HG02759 (cell line): ENCODE measurements around the gene KCNJ5.

Experiments used
- ATAC-seq: cut with Tn5 transposase; IDR thresholded peaks from one replicate; pipeline ENCODE4 v1.9.1; 2021; ENCODE audit warnings: mild to moderate bottlenecking, moderate library complexity; ENCODE audit not compliant: unreplicated experiment

Gene KCNJ5

DNA sequence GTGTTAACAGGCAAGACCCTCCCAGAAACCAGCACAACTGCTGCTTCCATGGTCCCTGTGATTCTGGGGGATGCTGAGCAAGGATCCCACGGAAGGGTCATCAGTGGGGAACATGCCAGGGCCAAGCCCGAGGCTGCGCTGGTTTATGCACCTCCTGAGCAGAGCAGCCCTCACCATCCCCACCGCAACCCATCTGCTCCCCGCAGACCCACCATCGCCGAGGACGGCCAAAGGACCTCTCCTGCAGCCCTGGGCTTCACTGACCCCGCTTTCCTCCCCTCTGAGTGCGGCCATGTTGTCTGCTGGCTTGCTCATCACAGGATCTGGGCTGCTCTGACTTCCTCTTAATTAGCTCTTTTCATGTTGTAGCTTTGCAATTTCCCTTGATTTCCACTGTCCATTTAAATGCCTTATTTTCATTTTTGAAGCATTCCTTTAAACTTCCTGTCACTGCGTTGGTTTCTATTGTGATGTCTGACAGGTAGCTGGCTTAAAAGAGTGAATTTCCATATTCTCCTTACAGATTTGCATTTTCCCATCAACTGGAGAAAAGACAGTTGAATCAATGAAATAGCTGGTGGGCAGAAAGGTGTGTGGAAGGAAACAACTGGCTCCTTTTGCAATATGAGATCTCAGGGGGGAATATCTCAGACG, 36.7 kb downstream of the KCNJ5 start:
- ATAC-seq = no peak

DNA sequence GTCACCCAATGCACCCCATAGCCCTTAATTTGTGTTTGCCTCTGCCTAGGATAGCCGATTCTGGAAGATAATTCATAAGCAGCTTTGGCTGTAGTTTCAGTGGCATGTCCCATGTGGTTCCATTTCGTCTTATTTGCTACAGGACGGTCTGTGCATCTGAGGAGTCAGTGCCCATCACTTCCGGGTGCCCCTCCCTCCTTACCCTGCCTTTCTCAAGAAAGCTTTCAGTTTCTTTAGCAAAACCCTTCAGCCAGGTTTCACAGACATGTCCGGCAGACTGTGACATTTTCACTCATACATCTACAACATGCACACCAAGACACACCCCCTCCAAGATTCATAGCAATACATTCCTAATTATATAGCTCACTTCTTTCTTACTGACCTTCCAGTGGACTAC, 37.2 kb downstream of the KCNJ5 start:
- peak; percentile 97 for ATAC-seq

DNA sequence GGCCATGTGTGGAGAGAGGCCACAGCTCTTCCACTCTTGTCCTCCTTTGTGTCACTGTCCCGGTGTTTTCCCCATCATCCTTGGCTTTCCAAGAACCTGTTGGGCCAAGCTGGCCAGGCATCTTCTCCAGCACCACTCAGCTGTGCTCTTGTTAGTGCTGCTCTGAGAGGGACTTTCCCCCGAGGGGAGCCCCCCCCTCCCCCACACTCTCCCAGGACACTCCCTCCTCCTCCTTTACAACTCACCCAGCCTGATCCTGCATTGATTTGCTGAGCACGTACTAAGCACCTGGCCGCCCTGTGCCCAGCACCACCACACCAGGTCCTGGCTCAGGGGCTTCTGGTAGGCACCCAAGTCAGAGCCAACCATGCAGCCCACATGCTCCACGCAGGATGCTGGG, 38.3 kb downstream of the KCNJ5 start:
- ATAC-seq = peak; percentile 32

DNA sequence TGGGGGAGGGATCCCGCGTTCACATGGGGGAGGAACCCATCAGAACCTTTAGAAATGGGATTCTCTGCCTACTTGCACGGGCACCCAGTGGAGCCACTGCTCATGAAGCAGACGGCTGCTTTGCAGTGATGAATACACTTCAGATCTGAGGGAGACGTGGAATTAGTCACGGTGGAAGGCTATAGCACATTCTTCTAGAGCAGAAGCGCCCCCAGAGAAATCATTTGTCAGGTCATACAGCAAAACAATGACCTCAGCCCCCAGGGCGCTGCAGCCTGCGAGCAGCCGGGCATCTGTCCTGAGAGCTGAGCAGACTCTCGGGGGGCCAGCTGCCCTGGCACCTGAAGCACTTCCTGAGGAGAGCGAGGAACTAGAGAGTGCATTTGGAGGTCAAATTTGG, 38.8 kb downstream of the KCNJ5 start:
- ATAC-seq = no peak

DNA sequence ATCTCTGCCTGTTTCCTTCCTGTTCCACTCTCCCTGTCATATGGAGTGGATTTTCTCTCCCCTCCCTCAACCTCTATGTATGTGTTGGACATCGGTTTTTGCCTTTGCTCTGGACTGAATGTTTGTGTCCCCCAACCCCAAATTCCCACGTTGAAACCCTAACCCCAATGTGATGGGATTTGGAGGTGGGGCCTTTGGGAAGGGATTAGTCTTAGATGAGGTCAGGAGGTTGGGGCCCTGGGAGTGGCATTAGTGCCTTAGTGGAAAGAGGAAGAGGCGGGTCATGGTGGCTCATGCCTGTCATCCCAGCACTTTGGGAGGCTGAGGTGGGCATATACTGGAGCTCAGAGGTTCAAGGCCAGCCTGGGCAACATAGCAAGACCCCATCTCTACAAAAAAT, 39.9 kb downstream of the KCNJ5 start:
- no peak for ATAC-seq

DNA sequence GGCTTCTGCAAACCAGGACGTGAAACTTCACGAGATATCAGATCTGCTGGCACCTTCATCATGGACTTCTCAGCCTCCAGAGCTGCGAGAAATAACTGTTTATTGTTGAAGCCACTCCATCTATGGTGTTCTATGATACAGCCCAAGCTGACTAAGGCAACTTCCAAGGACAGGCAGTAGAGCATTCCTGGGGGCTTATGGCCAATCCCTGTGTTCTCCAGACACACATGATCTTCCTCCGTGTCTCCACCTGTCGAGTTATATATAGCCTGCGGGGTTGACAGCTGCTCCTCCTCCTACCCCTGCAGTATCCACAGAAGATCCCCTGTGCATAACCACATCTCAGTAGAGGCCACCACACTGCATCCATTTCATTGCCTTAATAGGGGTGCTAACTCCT, 40.5 kb downstream of the KCNJ5 start:
- ATAC-seq = no peak

DNA sequence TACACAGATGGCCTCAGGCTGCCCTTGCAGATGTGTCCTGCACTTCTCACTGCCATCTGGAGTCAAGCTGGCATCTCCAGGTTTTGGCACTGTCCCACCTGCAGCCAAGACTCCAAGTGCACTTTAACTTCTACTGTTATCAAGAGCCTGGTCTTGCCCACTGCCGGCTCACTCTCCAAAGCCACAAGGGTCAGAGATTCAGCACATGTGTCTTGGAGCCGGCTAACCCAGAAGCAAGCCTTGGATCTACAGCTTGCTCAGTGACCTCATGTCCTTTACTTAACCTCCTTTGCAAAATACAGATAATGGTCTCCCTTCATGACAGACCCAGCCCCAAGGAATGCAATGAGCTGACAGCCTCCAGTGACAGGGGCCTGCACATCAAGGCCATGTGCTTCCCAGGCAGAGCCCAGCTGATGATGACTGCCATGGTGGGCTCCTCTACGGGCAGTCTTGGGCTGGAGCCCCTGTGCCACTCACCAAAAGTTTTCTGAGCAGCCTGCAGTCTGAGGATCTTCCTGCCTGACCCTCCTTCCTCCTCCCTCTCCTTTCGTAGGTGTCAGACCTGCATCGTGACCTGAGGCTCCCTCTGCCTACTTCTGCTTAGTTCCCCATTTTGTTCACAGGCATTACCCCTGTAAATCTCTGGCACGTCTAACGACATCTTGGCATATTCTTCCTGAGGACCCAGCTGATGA, 42.5 kb downstream of the KCNJ5 start:
- ATAC-seq = no peak

DNA sequence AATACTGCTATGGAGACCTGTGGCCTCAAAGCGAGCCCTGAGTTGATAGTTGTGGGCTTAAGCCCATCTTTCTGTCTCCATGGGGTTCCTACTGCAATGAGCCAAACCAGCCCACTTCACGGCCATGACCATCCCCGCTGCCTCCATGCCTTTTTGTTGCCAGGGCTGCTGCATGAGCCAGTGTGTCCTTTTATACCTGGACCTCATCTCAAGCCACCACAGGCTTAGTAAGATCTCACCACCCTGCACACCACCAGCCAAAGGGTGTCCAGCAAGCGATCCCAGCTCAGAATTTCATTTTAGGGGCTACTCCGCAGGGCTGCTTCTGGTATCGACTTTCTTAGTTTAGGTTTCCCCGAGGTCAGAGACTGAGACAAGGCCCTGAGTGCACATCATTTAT, 43.2 kb downstream of the KCNJ5 start:
- ATAC-seq = no peak

DNA sequence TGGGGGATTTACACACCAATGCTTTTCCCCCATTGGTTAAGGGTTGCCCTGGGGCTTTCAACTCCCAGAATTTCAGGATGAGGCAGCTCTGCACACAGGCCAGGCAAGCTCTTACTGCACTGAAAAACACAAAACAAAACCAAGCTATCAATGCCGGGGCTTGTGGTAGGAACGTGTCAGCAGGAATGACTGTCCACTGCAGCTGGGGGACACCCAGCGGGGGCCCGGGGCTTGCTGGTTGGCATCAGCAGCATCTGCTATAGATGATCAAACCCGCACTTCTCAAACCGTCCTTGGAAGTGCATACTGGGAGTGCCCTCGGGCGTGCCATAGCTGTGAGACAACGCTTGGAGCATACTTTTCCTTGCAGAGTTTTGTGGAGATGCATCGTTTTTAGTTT, 43.8 kb downstream of the KCNJ5 start:
- ATAC-seq = no peak

DNA sequence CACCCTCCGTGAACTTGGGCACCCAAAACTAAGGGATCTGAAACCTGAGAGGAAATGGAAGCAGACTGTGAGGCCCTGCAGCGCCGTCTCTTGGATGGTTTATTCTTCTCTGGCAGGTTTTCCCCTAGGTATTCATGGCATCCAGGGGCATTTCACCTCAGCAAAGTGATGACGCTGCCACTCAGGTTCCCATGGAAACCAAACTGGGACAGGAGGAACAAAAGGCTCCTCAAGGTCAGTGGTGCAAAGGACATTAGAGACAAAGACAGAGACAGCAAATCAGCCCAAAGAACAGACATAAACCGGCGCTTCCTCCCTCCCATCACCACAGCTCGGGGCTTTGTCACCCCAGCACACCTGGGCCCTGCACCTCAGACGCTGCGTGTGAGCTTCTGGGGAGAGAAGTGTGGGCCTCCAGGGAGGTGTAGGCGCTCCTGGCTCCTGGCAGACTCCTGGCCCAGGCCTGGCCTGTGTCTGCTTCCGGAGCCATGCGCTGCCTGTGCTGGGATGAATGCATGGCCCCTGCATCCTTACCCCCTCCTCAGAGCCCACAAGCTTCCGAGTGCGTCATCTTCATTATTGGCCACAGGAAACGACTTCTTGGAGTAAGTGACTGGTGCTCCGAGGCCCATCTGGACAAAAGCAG, 45.6 kb downstream of the KCNJ5 start:
- ATAC-seq = no peak

DNA sequence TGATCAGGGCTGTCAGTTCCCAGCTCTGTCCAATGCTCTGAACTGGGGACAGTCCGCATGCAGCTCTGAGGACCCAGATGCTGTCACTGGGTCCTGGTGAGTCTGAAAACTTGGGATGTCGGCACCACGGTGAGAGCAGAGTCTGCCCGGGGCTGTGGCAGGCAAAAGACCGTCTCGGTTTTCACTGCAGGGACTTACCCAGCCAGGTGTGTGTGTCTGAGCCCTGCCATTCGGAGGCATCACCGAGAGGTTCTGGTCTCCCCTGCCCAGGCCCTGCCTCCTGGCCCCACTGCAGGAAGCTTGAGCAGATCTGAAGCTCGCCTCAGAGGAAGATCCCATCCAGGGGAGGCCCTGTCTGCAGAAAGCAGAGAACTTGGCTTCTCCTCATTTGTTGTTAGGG, 46.3 kb downstream of the KCNJ5 start:
- no peak for ATAC-seq

DNA sequence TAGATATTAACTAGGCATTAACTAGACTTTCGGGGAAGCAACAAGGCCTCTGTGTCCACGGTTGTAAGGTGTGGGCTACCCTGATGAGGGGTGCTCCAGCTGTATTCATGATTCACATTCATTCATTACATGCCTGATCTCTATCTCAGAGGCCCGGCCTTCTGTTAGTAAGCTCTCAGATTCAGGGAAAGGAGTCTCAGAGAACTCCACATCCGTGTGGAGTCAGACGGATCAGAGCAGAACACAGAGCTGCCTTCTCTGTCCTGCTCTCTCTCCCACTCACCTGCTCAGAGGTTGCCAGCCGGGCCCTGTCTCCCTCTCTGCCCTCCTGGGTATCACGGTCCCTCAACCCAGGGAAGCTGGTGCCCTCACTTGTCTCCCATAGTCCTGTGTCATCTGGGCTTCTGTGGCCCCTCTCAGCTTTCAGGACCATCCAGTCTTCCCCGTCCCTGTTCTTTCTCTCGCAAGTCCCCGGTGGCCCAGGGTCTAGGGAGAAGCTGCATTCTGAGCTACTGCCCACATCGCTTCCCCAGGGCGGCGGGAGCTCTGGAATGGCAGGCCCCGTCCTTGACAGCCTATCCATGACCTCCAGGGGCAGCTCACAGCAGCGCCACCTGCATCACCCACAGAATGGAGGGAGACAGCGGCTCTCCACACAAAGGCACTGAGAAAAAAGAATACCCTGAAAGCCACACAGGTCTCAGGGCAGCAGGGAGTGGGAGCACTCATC, 47.2 kb downstream of the KCNJ5 start:
- ATAC-seq = no peak

DNA sequence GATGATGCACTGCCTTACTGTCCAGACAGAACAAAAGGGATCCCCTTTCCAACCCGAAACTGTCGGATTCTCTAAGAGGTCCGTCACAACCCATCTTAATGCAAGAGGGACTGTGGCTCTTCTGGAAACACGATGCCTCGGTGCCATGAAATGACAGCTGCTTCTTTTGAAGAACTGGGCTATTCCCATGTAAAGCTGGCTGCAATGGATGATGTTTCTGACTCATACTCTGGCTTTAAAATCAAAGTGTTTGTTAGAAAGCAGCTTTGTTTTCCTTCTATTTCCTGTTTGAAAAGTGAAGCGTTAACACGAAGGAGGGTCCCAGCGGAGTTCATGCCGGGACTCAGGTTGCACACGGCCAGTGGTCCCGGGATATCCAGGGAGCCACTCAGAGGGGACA, 48.4 kb downstream of the KCNJ5 start:
- no peak for ATAC-seq

DNA sequence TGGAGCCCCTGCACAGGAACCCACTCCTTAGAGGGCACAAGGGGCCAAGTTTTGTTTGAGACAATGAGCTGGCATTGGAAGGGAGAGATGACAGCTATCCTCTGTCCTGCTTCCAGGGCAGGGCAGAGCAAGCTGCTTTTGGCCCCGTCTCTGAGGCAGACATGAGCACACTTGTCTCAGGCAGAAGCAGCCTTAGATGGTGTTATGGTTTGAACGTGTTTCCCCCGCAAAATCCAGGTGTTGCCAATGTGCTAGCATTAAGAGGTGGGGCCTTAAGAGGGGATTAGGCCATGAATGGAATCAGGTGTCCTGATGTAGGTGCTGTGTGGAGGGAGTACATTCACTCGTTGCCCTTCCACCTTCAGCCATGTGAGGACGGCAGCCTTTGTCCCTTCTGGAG, 49.0 kb downstream of the KCNJ5 start:
- no peak for ATAC-seq

DNA sequence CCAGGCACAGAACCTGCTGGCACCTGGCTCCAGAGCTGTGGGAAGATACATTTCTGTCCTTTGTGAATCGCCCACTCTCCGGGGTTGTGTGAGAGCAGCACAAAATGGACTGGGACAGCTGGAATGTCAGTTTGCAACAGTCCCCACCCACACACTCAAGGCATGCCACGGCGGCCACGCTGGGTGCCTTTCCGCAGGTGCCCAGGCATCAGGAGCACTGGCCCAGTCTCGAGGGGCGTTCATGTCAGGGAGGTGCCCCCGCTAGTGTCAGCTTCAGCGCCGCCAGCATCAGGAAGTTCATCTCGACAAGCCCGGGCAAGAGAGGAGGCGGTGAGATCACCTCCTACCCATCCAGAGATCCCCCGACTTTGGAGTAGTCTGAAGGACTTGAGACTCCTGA, 49.4 kb downstream of the KCNJ5 start:
- no peak for ATAC-seq

DNA sequence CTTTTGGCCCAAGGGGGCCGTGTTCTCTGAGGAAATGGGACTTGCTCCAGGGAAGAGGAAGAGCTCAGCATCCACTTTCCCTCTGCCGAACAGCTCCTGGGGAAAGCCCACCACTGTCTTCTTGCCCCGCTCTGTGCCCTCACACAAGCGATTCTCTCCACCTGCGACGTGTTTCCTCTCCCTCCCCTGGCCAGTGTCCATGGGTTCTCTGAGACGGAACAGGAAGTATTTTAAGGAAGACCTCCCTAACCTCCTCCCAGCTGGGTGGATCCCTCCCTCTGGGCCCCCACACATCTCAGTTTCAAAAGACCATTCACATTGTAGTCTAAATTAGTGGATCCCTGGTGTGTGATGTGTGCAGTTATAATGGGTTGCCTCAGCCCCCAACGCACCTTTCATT, 50.0 kb downstream of the KCNJ5 start:
- ATAC-seq = no peak

DNA sequence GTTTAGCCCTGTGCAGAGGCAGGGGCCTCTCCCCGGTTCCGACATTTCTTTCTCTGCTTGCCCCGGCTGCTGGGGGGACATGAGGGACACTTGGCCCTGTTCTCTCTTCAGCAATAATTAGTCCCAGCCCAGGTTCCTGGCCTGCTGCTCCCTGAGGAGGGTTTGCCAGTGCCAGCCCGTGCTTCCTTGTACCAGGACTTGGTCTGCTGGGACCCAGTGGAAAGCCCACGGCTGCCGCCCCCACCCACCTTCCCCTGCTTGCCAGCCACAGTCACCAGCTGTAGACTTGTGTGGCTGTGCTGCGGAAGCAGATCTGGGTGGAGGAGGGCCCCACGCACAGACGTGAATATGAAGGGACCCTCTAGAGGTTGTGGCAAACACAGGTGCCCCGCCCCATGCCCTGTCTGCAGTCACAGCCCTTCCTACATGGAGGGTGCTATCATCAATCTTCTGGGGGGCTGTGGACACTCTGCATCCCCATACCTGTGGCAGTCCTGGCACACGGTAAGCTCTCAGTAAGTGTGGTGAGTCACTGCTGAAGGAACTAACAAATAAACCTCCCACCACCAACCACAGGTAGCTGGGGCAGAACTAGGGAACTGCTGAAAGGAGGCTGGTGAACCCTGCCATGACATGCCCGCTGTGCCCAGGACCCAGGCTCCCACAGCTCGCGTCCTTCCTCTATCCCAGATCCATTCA, 50.6 kb downstream of the KCNJ5 start:
- no peak for ATAC-seq

DNA sequence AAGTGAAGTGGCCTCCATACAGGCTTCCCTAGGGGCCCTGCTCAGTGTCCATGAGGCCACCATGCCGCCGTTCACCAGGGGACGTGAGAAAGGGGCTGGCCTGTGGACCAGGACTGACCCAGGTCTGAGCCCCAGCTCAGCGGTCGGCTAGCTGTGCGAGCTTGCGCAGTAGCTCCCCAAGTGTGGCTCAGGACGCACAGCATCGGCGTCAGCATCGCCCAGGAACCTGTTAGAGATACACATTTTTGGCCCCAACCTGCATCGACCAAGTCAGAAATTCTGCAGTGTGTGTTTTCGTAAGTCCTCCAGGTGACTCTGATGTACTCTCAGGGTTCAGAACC, 51.1 kb downstream of the KCNJ5 start:
- no peak for ATAC-seq

DNA sequence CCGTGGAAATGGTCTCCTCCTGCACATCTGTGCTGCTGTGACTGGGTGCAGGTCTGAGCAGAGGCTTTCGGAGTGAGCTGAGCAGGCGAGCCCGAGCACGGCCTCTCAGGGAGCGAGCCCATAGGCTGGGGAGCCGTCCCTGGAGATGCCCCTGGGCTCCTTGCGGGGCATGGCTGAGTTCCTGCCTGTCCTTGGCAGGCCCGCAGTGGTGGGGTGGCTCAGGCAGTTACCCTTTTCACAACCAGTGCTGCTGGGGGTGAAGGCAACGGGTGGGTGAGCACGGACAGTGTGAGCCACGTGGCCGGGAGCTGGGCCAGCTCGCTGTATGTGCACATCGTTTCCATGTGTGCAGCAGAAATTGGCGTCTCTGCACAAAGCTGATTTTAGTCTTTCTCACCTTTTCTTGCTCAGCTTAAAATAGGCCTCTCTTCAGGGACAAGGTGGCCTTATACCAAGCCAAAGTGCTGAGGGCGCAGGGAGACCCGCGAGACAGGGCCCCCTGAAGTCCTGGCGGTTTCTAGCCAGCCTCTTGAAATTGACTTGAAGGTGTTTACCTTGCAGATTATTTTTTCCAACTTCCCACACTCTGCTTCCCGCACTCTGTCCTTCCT, 51.8 kb downstream of the KCNJ5 start, which contains the start of gene TP53AIP1:
TSS of gene TP53AIP1 (minus strand) at position 55 of the 611 bp plus-strand sequence. CDS start 5,053 bp downstream, outside the sequence.
- ATAC-seq = no peak

DNA sequence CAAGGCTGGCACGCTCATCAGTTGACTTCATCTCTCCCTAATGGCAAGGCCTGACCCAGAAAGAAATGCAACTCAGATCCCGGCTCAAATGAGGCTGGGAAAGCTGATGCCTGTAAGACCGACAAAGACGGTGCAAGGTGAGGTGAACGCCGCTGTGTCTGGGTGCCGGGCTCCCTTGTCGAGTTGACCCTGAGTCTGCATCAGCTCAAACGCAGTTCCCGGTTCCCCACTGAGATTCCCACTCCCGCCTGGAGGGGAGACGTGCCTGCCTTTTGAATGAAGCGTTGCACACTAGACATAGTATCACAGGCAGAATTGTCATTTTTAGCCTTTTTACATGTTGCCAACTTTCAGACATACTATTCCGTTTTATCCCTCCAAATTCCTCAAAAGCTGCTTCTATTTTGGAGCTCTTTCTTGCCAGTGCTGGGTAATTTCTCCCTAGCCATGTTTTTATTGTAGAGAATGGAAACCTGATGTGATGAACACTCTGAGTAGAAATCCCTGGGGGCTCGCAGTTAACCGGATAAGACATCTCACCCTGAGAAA, 52.3 kb downstream of the KCNJ5 start:
- no peak for ATAC-seq
